ENCODE data around the gene APP. TPM values are rescaled to one million over a fixed set of nuclear protein-coding genes. Genes with fewer than 3 reads are reported as not detected.

APP gene
- total RNA-seq, 2 experiments from 2014 or later: 50.9 to 53.7 TPM

GRCh38 chr21:26171258-26172100 is 909 bp upstream of the APP start:
- Mint-ChIP-seq H3K27ac (no peak overlapping the region), H3K9me3 (no peaks in the 10 kb centered on the region), H3K4me3 (peak overlapping the region; percentile 91), H3K4me1 (peaks cover 16% of the 10 kb centered on the region), H3K27me3 (peaks cover 12% of the 10 kb centered on the region), H3K36me3 (peaks cover 5% of the 10 kb centered on the region)
- DNase-seq: no peak

- H3K27ac Mint-ChIP-seq: peak overlapping the region; percentile 76
- peaks cover 5% of the 10 kb centered on the region for H3K36me3 Mint-ChIP-seq
- H3K4me1 Mint-ChIP-seq: peaks cover 16% of the 10 kb centered on the region
Measured at GRCh38 chr21:26169611-26170470, 729 bp downstream of the APP start.

DNA sequence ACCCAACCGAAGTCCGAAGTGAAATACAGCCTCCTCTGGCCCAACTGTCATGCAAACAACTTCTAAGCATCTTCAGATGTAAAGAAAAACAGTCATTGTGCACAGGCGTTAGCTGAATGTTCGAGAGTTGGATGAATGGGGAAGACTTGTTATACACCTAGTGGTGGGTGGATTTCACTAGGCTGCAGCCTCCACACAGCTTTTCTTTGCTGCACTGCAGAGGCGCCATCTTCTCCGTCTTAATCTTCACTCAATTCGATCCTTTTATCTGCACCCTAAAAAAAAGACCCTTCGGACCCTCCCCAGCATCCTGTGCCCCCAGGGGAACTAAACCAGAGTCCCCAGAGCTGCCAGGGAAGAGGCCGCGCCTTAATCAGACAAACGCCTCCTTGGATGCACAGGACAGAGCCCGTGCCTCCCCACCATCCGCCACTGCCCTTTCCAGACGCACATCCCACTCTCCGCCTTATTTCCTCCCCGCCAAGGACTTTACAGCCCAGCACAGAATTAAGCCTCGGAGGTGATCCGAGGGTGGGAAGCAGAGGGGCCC is 1.4 kb downstream of the APP start:
- H3K4me3 Mint-ChIP-seq: peak overlapping the region; percentile 91
- H3K9me3 Mint-ChIP-seq: no peaks in the 10 kb centered on the region
- peaks cover 12% of the 10 kb centered on the region for H3K27me3 Mint-ChIP-seq
- peak overlapping the region; percentile 76 for H3K27ac Mint-ChIP-seq
- DNase-seq: peak; percentile 29
- peaks cover 5% of the 10 kb centered on the region for H3K36me3 Mint-ChIP-seq
- H3K4me1 Mint-ChIP-seq: peaks cover 16% of the 10 kb centered on the region

More at GRCh38 chr21:26169611-26170470, 729 bp downstream of the APP start:
- peak overlapping the region; percentile 91 for H3K4me3 Mint-ChIP-seq
- DNase-seq: peak; percentile 48
- H3K27me3 Mint-ChIP-seq: peaks cover 12% of the 10 kb centered on the region
- no peaks in the 10 kb centered on the region for H3K9me3 Mint-ChIP-seq

GRCh38 chr21:26168371-26168770 is 2.2 kb downstream of the APP start:
- no peak for DNase-seq
- H3K36me3 Mint-ChIP-seq: peaks cover 7% of the 10 kb centered on the region
- H3K9me3 Mint-ChIP-seq: no peaks in the 10 kb centered on the region
- peaks cover 16% of the 10 kb centered on the region for H3K4me1 Mint-ChIP-seq
- H3K4me3 Mint-ChIP-seq: no peak overlapping the region
- H3K27me3 Mint-ChIP-seq: peaks cover 12% of the 10 kb centered on the region
- no peak overlapping the region for H3K27ac Mint-ChIP-seq

- H3K4me1 Mint-ChIP-seq: peaks cover 16% of the 10 kb centered on the region
- H3K36me3 Mint-ChIP-seq: peaks cover 8% of the 10 kb centered on the region
- H3K27me3 Mint-ChIP-seq: peaks cover 12% of the 10 kb centered on the region
- no peaks in the 10 kb centered on the region for H3K9me3 Mint-ChIP-seq
- no peak overlapping the region for H3K27ac Mint-ChIP-seq
- no peak for DNase-seq
- no peak overlapping the region for H3K4me3 Mint-ChIP-seq
Measured at GRCh38 chr21:26167593-26167992, 3.0 kb downstream of the APP start.

- Mint-ChIP-seq H3K4me3 (no peak overlapping the region), H3K4me1 (peaks cover 13% of the 10 kb centered on the region), H3K9me3 (no peaks in the 10 kb centered on the region), H3K36me3 (peaks cover 8% of the 10 kb centered on the region), H3K27ac (no peak overlapping the region), H3K27me3 (peaks cover 3% of the 10 kb centered on the region)
- DNase-seq: no peak
Measured at GRCh38 chr21:26165331-26165730, 5.2 kb downstream of the APP start.

DNA sequence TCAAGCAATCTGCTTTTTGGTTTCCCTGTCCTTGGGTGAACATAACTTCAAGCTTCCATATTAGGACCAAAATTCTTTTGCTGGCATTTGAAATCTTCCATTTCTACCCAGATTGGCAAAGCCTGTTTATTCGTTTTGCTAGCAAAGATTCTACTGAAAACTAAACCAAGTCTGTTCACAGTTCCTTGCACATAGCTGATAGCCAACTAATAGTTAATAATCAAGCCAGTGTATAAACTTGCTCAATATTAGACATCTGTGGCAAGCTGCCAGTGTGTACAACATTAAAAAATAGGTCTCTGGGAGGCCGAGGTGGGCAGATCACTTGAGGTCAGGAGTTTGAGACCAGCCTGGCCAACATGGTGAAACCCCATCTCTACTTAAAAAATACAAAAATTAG is 6.3 kb downstream of the APP start:
- peaks cover 14% of the 10 kb centered on the region for H3K4me1 Mint-ChIP-seq
- H3K9me3 Mint-ChIP-seq: no peaks in the 10 kb centered on the region
- H3K27me3 Mint-ChIP-seq: peaks cover 3% of the 10 kb centered on the region
- no peak overlapping the region for H3K27ac Mint-ChIP-seq
- no peak for DNase-seq
- H3K4me3 Mint-ChIP-seq: no peak overlapping the region
- H3K36me3 Mint-ChIP-seq: peaks cover 8% of the 10 kb centered on the region

- Mint-ChIP-seq H3K9me3 (no peaks in the 10 kb centered on the region), H3K36me3 (peaks cover 5% of the 10 kb centered on the region), H3K4me1 (peaks cover 19% of the 10 kb centered on the region), H3K4me3 (no peak overlapping the region), H3K27ac (no peak overlapping the region), H3K27me3 (no peaks in the 10 kb centered on the region)
- no peak for DNase-seq
Measured at GRCh38 chr21:26162081-26162480, 8.5 kb downstream of the APP start.

DNA sequence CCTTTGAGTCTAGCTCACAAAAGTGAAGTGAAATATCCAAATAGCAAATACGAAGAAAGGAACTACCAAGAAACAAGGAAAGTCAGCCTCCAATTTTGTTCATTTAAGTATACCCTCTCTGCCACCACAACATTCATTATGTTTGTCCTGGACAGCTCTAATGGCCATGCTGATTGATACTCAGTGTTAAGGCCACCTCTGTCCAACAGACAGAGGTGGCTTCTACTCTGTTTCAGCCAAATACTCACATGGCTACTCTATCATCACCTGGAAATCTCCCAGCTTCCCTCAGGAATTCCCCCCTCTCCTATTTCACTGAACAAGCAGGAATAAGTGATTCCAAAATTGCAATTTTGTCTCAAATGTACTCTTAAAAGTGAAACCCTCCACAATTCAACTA is 10.7 kb downstream of the APP start:
- no peak overlapping the region for H3K4me3 Mint-ChIP-seq
- peaks cover 18% of the 10 kb centered on the region for H3K4me1 Mint-ChIP-seq
- H3K36me3 Mint-ChIP-seq: peaks cover 5% of the 10 kb centered on the region
- no peak overlapping the region for H3K27ac Mint-ChIP-seq
- no peaks in the 10 kb centered on the region for H3K9me3 Mint-ChIP-seq
- no peaks in the 10 kb centered on the region for H3K27me3 Mint-ChIP-seq
- DNase-seq: no peak

- Mint-ChIP-seq H3K27ac (no peak overlapping the region), H3K27me3 (no peaks in the 10 kb centered on the region), H3K9me3 (no peaks in the 10 kb centered on the region), H3K36me3 (peaks cover 2% of the 10 kb centered on the region), H3K4me3 (no peak overlapping the region), H3K4me1 (peaks cover 18% of the 10 kb centered on the region)
- no peak for DNase-seq
Measured at GRCh38 chr21:26157801-26158200, 12.8 kb downstream of the APP start.

DNA sequence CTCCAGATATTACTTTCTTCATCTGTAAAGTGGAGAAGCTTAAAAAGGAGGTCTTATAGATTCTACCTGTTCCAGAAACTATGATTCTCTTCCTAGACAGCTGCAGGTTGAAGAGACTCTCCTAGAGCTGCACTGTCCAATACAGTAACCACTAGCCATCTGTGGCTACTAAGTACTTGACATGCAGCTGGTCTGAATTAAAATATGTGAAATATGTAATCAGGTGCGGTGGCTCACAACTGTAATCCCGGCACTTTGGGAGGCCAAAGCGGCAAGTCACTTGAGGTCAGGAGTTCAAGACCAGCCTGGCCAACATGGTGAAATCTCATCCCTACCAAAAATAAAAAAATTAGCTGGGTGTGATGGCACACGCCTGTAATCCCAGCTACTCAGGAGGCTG is 15.8 kb downstream of the APP start:
- Mint-ChIP-seq H3K27ac (no peak overlapping the region), H3K9me3 (no peaks in the 10 kb centered on the region), H3K27me3 (no peaks in the 10 kb centered on the region), H3K4me3 (no peak overlapping the region), H3K36me3 (peaks cover 2% of the 10 kb centered on the region), H3K4me1 (peaks cover 16% of the 10 kb centered on the region)
- DNase-seq: no peak

DNA sequence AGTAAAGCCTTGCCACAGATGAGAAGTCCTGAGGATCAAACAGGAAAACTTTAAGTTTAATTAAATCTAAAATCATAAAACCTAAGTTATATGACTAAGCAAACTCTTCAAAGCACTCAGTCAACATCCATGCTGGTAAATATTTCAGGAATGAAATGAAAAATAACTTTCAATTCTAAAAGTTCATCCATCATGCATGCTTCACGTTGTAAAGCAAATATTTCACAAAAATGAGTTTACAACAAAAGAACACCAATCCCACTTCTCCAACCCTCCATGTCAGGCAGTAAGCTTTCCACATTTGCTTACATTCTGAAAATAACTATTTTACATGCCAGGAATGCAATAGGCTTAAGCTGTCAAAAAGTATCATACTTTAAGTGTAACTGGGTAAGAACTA is 16.8 kb downstream of the APP start:
- Mint-ChIP-seq H3K9me3 (no peaks in the 10 kb centered on the region), H3K4me3 (no peak overlapping the region), H3K36me3 (peaks cover 2% of the 10 kb centered on the region), H3K4me1 (peaks cover 18% of the 10 kb centered on the region), H3K27me3 (no peaks in the 10 kb centered on the region), H3K27ac (no peak overlapping the region)
- no peak for DNase-seq

DNA sequence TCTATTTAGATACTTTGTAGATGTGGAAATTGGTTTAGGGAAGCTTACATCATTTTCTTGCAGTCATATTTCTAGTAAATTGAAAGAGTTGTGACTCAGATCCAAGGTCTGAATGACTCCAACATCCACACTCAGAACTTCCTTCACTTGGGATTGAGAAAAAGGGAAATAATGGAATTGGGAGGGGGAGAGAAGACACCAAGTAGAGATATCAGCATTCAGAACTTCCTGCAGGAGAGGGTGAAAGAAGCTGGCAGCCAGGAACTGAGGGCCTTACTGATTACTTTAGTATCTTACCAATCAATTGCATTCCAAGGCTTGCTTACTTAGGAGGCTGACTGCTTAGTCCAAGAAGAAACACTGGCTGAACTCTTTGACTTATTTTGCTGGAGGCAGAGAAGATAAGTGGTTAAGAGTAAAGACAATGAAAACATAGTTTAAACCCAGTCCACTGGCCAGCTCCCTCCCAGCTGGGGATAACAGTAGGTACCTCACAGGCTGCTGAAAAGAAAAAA is 21.7 kb downstream of the APP start:
- Mint-ChIP-seq H3K27me3 (no peaks in the 10 kb centered on the region), H3K4me1 (peaks cover 15% of the 10 kb centered on the region), H3K9me3 (no peaks in the 10 kb centered on the region), H3K4me3 (no peak overlapping the region), H3K36me3 (peaks cover 4% of the 10 kb centered on the region), H3K27ac (no peak overlapping the region)
- DNase-seq: no peak

DNA sequence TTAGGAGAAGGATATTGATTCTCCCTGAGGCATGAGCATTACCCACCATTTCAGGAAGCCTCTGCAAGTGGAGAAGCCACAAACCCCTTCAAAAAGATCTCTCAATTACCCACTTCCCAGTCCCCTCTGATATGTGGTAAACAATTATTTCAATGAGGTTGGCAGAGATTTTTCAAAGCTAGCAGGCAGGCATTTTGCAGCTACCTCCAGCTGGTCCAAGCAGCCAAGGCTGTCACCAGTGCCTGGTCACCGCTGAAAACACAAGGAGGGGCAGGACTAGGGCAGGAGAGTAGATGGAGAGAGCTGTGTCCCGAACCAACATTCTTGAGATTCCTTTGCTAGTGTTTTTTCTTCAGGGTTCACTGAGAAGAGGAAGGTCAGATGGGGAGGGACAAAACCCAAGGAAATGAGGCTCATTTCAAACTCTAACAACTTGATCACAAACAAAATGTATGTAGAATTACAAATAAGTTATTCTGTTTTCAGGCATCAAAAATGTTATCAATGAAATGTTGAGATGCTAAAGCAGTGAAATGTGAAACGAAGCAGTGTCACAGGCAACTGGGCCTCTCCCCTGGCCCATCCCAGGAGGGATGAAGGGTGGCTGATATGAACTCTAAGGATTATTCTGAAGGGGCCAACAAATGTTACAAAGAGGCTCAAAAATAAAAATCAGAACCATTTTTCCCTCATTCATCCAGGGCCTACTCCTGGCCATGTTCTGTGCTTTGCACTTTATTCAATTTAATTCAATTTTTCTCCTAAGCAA is 22.3 kb downstream of the APP start:
- H3K36me3 Mint-ChIP-seq: peaks cover 6% of the 10 kb centered on the region
- no peaks in the 10 kb centered on the region for H3K27me3 Mint-ChIP-seq
- peaks cover 15% of the 10 kb centered on the region for H3K4me1 Mint-ChIP-seq
- no peak overlapping the region for H3K27ac Mint-ChIP-seq
- H3K4me3 Mint-ChIP-seq: no peak overlapping the region
- no peak for DNase-seq
- no peaks in the 10 kb centered on the region for H3K9me3 Mint-ChIP-seq
